Measurements from ENCODE around the gene LBX2.

DNA sequence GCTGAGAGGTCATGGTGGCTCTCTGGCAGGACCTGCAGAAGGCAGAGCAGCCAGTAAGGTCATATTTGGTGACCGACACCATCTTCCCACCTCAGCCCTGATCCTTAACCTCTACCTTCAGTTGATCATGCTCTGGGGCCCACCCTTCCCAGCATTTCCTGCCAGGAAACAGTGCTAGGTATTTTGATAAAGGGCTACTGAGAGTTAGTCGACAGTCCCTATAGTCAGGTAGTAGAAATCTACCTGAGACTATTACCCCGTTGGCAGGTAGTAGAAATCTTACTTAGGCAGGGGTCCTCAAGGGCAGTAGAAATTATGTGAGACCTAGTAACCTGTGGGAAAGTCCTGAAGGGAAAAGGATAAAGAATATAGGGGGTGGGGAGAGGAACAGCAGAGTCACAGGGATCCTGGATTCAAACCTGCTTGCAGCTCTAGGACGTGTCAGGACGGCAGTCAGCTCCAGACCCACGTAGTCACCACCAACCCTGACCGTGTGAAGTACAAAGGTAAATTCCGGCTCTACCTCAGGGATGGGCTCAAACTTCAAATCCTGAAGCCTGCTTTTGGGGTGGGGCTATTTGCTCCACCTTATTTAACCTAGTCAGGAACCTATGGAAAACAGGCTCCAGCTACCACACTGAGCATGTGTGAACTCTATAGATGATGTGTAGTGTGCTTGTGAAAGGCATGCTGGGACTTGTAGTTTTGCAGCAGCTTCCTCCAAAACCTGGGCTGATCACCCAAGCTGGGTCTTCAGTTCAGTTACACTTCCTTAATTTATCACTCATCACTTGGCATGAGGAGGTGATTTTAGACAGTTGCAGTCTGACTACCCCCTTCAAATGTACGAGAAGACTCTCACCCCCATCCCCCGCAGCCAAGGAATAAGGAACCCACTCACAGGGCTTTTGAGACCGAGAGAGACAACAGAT, 26.6 kb upstream of the LBX2 start, which contains the start of gene DQX1:
- TF ChIP-seq CTCF (IDR thresholded peaks at IDR 0.05) (no peak), POLR2A (IDR thresholded peaks at IDR 0.05) (no peak)

Measured in uterus (tissue), 2 donors.